Cardiac muscle cell (in vitro differentiated cells and primary cell): Measurements from ENCODE around the gene TNFRSF8. TPM values are rescaled to one million over a fixed set of nuclear protein-coding genes. Genes with fewer than 3 reads are reported as not detected.

Experiments
- DNase-seq, 2 donors: peaks; one replicate each; pipeline versions ENCODE4 v3.0.0 to v3.0.0-alpha.2; 2010 to 2017; ENCODE audit warnings: low read depth in 1 of 2, low spot score in 1 of 2
- H3K27ac ChIP-seq: fragments of 200-600 bp; sonication (generic); 2 replicates; pipeline ENCODE4 v1.5.1; 2016
- H3K27me3 ChIP-seq: fragments of 200-600 bp; sonication (generic); 2 replicates; pipeline ENCODE4 v1.6.0; 2016; ENCODE audit warnings: control low read depth
- H3K36me3 ChIP-seq: fragments of 200-600 bp; sonication (generic); 2 replicates; pipeline ENCODE4 v1.5.1; 2016; ENCODE audit warnings: control low read depth
- H3K4me1 ChIP-seq: fragments of 200-600 bp; sonication (generic); 2 replicates; pipeline ENCODE4 v1.8.1; 2017; ENCODE audit warnings: low read depth, mild to moderate bottlenecking, mixed run types
- H3K4me3 ChIP-seq: fragments of 200-600 bp; sonication (generic); 2 replicates; pipeline ENCODE4 v1.5.1; 2016; ENCODE audit warnings: mild to moderate bottlenecking
- H3K9me3 ChIP-seq: fragments of 200-600 bp; sonication (generic); 2 replicates; pipeline ENCODE4 v1.5.1; 2017; ENCODE audit warnings: low read depth, mild to moderate bottlenecking, control low read depth
- CTCF ChIP-seq: IDR thresholded peaks from 2 replicates; pipeline ENCODE4 v1.5.1; 2012; ENCODE audit warnings: low read depth, mild to moderate bottlenecking, low read length
- polyA plus RNA-seq: library from polyadenylated mRNA; unstranded; fragments of >200 nt; fragmentation: Nextera tagmentation; extraction: Ambion mirVana; gene quantifications from 2 replicates; pipeline ENCODE4 v1.2.1, GENCODE V29; 2016
- total RNA-seq: library from RNA; depleted of rRNA; stranded (reverse); fragments of >200 nt; gene quantifications from 2 replicates; pipeline ENCODE4 v1.2.3, GENCODE V29; 2016

TNFRSF8 gene
- total and polyA plus RNA-seq, 2 experiments from 2014 or later = 0.06 TPM; not detected in 1

- no peak for DNase-seq
- Histone ChIP-seq H3K27me3 (no peaks in the 10 kb centered on the region), H3K27ac (no peak overlapping the region), H3K4me3 (no peak overlapping the region), H3K36me3 (no peaks in the 10 kb centered on the region), H3K4me1 (no peaks in the 10 kb centered on the region), H3K9me3 (no peaks in the 10 kb centered on the region)
- no peak for TF ChIP-seq CTCF
These were observed 11.7 kb upstream of the TNFRSF8 start for GRCh38 chr1:12051361-12051760.

GRCh38 chr1:12052008-12052573, 11.0 kb upstream of the TNFRSF8 start:
- Histone ChIP-seq H3K4me1 (no peaks in the 10 kb centered on the region), H3K9me3 (no peaks in the 10 kb centered on the region), H3K4me3 (no peak overlapping the region), H3K27me3 (no peaks in the 10 kb centered on the region), H3K27ac (no peak overlapping the region), H3K36me3 (no peaks in the 10 kb centered on the region)
- peak in 1 of 2 donors; percentile 89 for DNase-seq
- no peak for TF ChIP-seq CTCF

GRCh38 chr1:12052997-12053686, 10.0 kb upstream of the TNFRSF8 start:
- H3K27ac ChIP-seq = no peak overlapping the region
- H3K36me3 ChIP-seq = no peaks in the 10 kb centered on the region
- peak in 1 of 2 donors; percentile 38 for DNase-seq
- no peak for TF ChIP-seq CTCF
- H3K4me1 ChIP-seq = no peaks in the 10 kb centered on the region
- no peaks in the 10 kb centered on the region for H3K9me3 ChIP-seq
- H3K4me3 ChIP-seq = no peak overlapping the region
- H3K27me3 ChIP-seq = no peaks in the 10 kb centered on the region

GRCh38 chr1:12053752-12054548, 9.2 kb upstream of the TNFRSF8 start:
- Histone ChIP-seq H3K27me3 (no peaks in the 10 kb centered on the region), H3K36me3 (no peaks in the 10 kb centered on the region), H3K4me3 (no peak overlapping the region), H3K27ac (no peak overlapping the region), H3K4me1 (no peaks in the 10 kb centered on the region), H3K9me3 (no peaks in the 10 kb centered on the region)
- DNase-seq = no peak
- no peak for TF ChIP-seq CTCF

- Histone ChIP-seq H3K9me3 (no peaks in the 10 kb centered on the region), H3K27ac (no peak overlapping the region), H3K27me3 (peaks cover 8% of the 10 kb centered on the region), H3K36me3 (no peaks in the 10 kb centered on the region), H3K4me1 (no peaks in the 10 kb centered on the region), H3K4me3 (no peak overlapping the region)
- no peak for DNase-seq
- no peak for TF ChIP-seq CTCF
These were observed 7.8 kb upstream of the TNFRSF8 start for GRCh38 chr1:12055259-12055658.
